Measurements from ENCODE around the gene ADAMTS2.
A peak's percentile ranks its signal among the peaks of the same experiment; 100 is the strongest.

ADAMTS2 gene

DNA sequence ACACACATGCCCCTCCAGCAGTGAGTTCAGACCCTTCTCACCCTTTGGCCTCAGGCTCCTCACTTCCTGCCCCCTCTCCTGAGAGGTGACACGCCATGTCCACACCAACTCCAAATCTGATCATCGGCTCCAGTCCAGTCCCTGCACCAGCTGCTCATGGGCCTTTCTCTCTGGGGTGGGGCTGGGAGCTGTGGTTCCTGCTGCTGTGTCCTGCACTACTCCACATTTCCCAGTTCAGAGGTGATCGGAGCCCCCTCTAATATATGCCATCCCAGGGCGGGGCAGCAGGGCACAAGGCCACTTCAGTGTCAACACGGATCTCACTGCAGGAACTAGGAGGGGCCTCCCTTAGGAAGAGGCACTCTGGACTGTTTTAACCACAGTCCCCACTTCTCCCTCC lies 91.5 kb downstream of the ADAMTS2 start:
- Histone ChIP-seq H3K9me3 (ENCODE audit: severe bottlenecking) (peaks cover 10% of the 10 kb centered on the region), H3K27me3 (ENCODE audit: insufficient read depth, poor library complexity, severe bottlenecking) (no peaks in the 10 kb centered on the region), H3K4me1 (ENCODE audit: insufficient read depth, poor library complexity, severe bottlenecking) (no peaks in the 10 kb centered on the region), H3K36me3 (ENCODE audit: low read depth) (no peaks in the 10 kb centered on the region), H3K27ac (ENCODE audit: poor library complexity, severe bottlenecking) (no peak overlapping the region), H3K4me3 (ENCODE audit: severe bottlenecking) (no peak overlapping the region)
- no peak for ATAC-seq (ENCODE audit: low read depth)
- peak; percentile 29 for DNase-seq (ENCODE audit: low spot score)
- TF ChIP-seq, protein P1, sequence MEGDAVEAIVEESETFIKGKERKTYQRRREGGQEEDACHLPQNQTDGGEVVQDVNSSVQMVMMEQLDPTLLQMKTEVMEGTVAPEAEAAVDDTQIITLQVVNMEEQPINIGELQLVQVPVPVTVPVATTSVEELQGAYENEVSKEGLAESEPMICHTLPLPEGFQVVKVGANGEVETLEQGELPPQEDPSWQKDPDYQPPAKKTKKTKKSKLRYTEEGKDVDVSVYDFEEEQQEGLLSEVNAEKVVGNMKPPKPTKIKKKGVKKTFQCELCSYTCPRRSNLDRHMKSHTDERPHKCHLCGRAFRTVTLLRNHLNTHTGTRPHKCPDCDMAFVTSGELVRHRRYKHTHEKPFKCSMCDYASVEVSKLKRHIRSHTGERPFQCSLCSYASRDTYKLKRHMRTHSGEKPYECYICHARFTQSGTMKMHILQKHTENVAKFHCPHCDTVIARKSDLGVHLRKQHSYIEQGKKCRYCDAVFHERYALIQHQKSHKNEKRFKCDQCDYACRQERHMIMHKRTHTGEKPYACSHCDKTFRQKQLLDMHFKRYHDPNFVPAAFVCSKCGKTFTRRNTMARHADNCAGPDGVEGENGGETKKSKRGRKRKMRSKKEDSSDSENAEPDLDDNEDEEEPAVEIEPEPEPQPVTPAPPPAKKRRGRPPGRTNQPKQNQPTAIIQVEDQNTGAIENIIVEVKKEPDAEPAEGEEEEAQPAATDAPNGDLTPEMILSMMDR (IDR thresholded peaks at IDR 0.05; ENCODE audit: poor library complexity, severe bottlenecking) = no peak

DNA sequence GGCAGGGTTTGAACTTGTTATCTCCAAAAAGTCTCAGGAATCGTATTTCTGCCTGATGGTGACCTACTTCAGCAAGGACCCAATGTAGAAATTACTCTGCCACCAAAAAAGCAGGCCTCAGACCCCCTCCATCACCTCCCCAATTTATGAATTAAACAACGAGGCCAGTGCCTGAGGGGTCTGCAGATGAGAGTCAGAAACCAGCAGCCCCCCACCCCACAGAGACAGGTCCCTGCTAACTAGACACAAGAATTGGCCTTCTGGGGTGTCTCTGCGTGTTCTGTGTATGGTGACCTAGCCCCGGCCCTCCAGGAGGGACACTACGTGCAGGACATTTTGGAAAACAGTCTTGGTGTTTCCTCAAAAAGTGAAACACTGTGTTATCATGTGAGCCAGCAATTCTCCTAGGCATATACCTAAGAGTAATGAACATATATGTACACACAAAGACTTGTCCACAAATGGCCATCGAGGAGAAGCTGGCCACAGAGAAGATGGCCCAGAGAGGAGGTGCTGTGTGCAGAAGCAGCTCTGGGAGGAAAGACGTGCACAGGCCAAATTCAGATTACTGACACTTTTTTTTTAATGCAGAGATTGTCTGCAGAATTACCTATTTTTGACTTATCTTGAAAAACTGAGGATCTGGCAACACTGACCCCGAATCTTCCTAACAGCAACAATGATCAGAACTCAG lies 93.8 kb downstream of the ADAMTS2 start:
- DNase-seq (ENCODE audit: low spot score) = peak; percentile 24
- Histone ChIP-seq H3K36me3 (ENCODE audit: low read depth) (no peaks in the 10 kb centered on the region), H3K9me3 (ENCODE audit: severe bottlenecking) (peaks cover 10% of the 10 kb centered on the region), H3K4me1 (ENCODE audit: insufficient read depth, poor library complexity, severe bottlenecking) (no peaks in the 10 kb centered on the region), H3K4me3 (ENCODE audit: severe bottlenecking) (no peak overlapping the region), H3K27me3 (ENCODE audit: insufficient read depth, poor library complexity, severe bottlenecking) (peaks cover 2% of the 10 kb centered on the region), H3K27ac (ENCODE audit: poor library complexity, severe bottlenecking) (no peak overlapping the region)
- no peak for ATAC-seq (ENCODE audit: low read depth)
- TF ChIP-seq, protein P1 (IDR thresholded peaks at IDR 0.05; ENCODE audit: poor library complexity, severe bottlenecking) = no peak

DNA sequence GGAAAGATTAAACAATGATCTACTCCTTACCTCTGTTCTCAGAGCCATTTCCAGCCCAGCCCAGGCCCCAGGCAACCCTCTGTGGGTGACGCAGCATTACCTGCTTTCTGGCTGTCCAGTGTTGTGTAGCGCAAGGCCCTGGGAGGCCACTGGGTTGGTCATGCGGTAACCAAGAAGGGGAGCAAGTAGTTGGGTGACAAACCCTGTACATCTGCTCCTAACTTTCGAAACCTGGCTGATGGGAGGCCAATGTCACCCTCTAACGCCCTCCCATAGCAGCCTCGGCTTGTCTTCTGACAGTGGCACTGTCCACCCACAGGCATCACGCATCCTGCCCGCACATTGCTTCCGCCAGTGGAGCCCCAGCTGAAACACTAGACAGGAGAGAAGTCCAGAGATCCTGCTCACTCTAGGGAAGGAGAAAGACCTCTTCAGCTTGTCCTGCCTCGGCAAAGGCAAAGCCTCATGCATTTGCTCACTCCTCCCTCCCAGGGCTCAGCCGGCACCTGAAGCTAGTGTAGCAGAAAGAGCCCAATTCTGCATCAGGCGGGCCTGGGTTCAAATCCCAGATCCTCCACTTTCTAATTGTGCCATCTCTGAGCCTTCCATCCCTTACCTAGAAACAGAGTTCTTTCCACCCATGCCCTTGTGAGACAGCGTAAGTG lies 94.6 kb downstream of the ADAMTS2 start:
- TF ChIP-seq, protein P1 (IDR thresholded peaks at IDR 0.05; ENCODE audit: poor library complexity, severe bottlenecking) = no peak
- DNase-seq (ENCODE audit: low spot score) = peak; percentile 31

DNA sequence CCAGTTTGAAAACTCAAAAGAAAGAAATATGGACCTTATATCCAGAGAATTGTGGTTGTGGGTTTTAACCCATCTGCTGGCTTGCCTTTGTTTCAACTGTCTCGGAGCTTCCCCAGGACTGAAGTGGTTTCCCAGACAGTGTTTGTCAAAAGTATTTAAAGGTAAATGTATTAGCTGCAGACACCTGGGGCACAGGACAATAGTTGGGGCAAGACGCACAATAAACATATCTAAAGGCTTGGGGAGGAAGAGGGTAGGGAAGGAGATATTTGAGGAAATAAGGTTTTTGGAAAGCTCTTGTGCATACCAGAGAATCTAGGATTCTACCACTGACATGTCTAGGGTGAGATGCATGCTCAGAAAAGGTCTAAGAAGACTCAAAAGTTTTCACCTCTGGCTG lies 99.0 kb downstream of the ADAMTS2 start:
- TF ChIP-seq, protein P1 (IDR thresholded peaks at IDR 0.05; ENCODE audit: poor library complexity, severe bottlenecking) = no peak
- Histone ChIP-seq H3K4me1 (ENCODE audit: insufficient read depth, poor library complexity, severe bottlenecking) (no peaks in the 10 kb centered on the region), H3K36me3 (ENCODE audit: low read depth) (no peaks in the 10 kb centered on the region), H3K4me3 (ENCODE audit: severe bottlenecking) (no peak overlapping the region), H3K9me3 (ENCODE audit: severe bottlenecking) (peaks cover 15% of the 10 kb centered on the region), H3K27me3 (ENCODE audit: insufficient read depth, poor library complexity, severe bottlenecking) (peaks cover 6% of the 10 kb centered on the region), H3K27ac (ENCODE audit: poor library complexity, severe bottlenecking) (no peak overlapping the region)
- ATAC-seq (ENCODE audit: low read depth) = no peak
- DNase-seq (ENCODE audit: low spot score) = no peak

More for the DNA sequence above, 94.6 kb downstream of the ADAMTS2 start:
- Histone ChIP-seq H3K27ac (ENCODE audit: poor library complexity, severe bottlenecking) (no peak overlapping the region), H3K9me3 (ENCODE audit: severe bottlenecking) (peaks cover 10% of the 10 kb centered on the region), H3K4me1 (ENCODE audit: insufficient read depth, poor library complexity, severe bottlenecking) (no peaks in the 10 kb centered on the region), H3K4me3 (ENCODE audit: severe bottlenecking) (no peak overlapping the region), H3K27me3 (ENCODE audit: insufficient read depth, poor library complexity, severe bottlenecking) (peaks cover 3% of the 10 kb centered on the region), H3K36me3 (ENCODE audit: low read depth) (no peaks in the 10 kb centered on the region)
- ATAC-seq (ENCODE audit: low read depth) = no peak

DNA sequence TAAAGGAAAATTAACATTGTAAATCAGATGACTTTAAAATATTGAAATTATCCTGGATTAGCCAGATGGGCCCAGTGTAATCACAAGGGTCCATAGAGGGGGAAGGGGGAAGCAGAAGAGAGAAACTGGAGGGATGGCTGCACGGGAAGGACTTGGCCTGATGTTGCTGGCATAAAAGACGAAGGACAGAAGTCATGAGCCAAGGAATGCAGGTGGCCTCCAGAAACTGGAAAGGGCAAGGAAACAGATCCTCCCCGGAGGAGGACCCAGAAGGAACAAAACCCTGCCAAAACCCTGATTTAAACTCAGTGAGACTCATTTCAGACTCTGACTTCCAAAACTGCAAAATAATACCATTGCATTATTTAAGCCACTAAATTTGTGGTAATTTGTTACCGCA lies 100.2 kb downstream of the ADAMTS2 start:
- Histone ChIP-seq H3K27ac (ENCODE audit: poor library complexity, severe bottlenecking) (no peak overlapping the region), H3K9me3 (ENCODE audit: severe bottlenecking) (peaks cover 15% of the 10 kb centered on the region), H3K27me3 (ENCODE audit: insufficient read depth, poor library complexity, severe bottlenecking) (peaks cover 6% of the 10 kb centered on the region), H3K4me3 (ENCODE audit: severe bottlenecking) (no peak overlapping the region), H3K36me3 (ENCODE audit: low read depth) (no peaks in the 10 kb centered on the region), H3K4me1 (ENCODE audit: insufficient read depth, poor library complexity, severe bottlenecking) (no peaks in the 10 kb centered on the region)
- TF ChIP-seq, protein P1 (IDR thresholded peaks at IDR 0.05; ENCODE audit: poor library complexity, severe bottlenecking) = no peak
- DNase-seq (ENCODE audit: low spot score) = peak; percentile 18
- no peak for ATAC-seq (ENCODE audit: low read depth)

All from RWPE2 (cell line).